Fibroblast of villous mesenchyme (primary cell): ENCODE data around the gene USB1. TPM values are rescaled to one million over a fixed set of nuclear protein-coding genes. Genes with fewer than 3 reads are reported as not detected.
"Not testable (repeated sequence)": the region's sequence is repeated elsewhere in the genome, so short reads cannot be mapped to it uniquely, and the experiment has no call there.

Experiments
- DNase-seq: peaks from one replicate; pipeline ENCODE4 v3.0.0-alpha.2; 2010; ENCODE audit warnings: low read depth
- H3K4me3 ChIP-seq: 2 replicates; pipeline ENCODE4 v1.5.1; 2011; ENCODE audit warnings: low read depth, mild to moderate bottlenecking, low read length
- CTCF ChIP-seq: IDR thresholded peaks from 2 replicates; pipeline ENCODE4 v1.5.1; 2012; ENCODE audit warnings: low read depth, mild to moderate bottlenecking, low read length; ENCODE audit not compliant: insufficient read depth
- total RNA-seq: library from RNA; depleted of rRNA; stranded (reverse); fragments of >200 nt; gene quantifications from 2 replicates; pipeline ENCODE4 v1.2.3, GENCODE V29; 2012

Gene USB1
- total RNA-seq, 1 donor, result 32.4 TPM

- TF ChIP-seq CTCF, result no peak
- DNase-seq, result no peak
- H3K4me3 ChIP-seq, result no peak overlapping the region
Measured at GRCh38 chr16:57977418-57978069, 23.7 kb upstream of the USB1 start.

GRCh38 chr16:57978070-57978465, 23.1 kb upstream of the USB1 start:
- not testable (repeated sequence) for DNase-seq, H3K4me3 ChIP-seq

- DNase-seq, result no peak
Measured at GRCh38 chr16:57979006-57979585, 22.1 kb upstream of the USB1 start.

GRCh38 chr16:57981636-57982035, 19.6 kb upstream of the USB1 start:
- no peak for DNase-seq
- TF ChIP-seq CTCF, result no peak
- H3K4me3 ChIP-seq, result no peak overlapping the region

More at GRCh38 chr16:57979006-57979585, 22.1 kb upstream of the USB1 start:
- H3K4me3 ChIP-seq, result no peak overlapping the region
- TF ChIP-seq CTCF, result no peak

GRCh38 chr16:57982385-57982784, 18.8 kb upstream of the USB1 start:
- no peak overlapping the region for H3K4me3 ChIP-seq
- TF ChIP-seq CTCF, result no peak
- DNase-seq, result no peak

GRCh38 chr16:57984443-57985203, 16.6 kb upstream of the USB1 start:
- no peak for TF ChIP-seq CTCF
- peak; percentile 91 for DNase-seq
- H3K4me3 ChIP-seq, result peak overlapping the region; percentile 81
